PC-3 (cell line): ENCODE data around the gene FAM162A. TPM values are rescaled to one million over a fixed set of nuclear protein-coding genes. Genes with fewer than 3 reads are reported as not detected.

Source experiments
- ATAC-seq: fragments of 200-7000 bp; cut with Tn5 transposase; 2 replicates; pipeline ENCODE4 v1.9.1; 2020; ENCODE audit warnings: mild to moderate bottlenecking, moderate library complexity
- BruUV-seq: library from RNA; stranded (reverse); fragments of 400-500 nt; replicated peaks from 2 replicates; lab custom pipeline; 2021; lab: Mats Ljungman, UMichigan
- CTCF ChIA-PET: fragments of 300-600 bp; sonication (Branson Sonifier 250); formaldehyde crosslinking; loops from one replicate; lab custom pipeline; 2022; ENCODE audit warnings: antibody characterized with exemption; lab: Charles Lee
- POLR2A ChIA-PET: fragments of 300-600 bp; sonication (Branson Sonifier 250); formaldehyde crosslinking; loops from one replicate; lab custom pipeline; 2022; ENCODE audit warnings: antibody characterized with exemption; ENCODE audit not compliant: unreplicated experiment; lab: Charles Lee
- DNase-seq: peaks from one replicate; pipeline ENCODE4 v3.0.0-alpha.2; 2015
- H2AFZ ChIP-seq: fragments of 300-600 bp; sonication (generic); 2 replicates; pipeline ENCODE4 v1.6.0; 2016; ENCODE audit warnings: antibody characterized with exemption, low read length
- H3F3A ChIP-seq: fragments of 300-600 bp; sonication (generic); one replicate; pipeline ENCODE4 v1.6.0; 2017; ENCODE audit warnings: antibody characterized with exemption, low read length, control low read depth, mild to moderate bottlenecking; ENCODE audit not compliant: unreplicated experiment
- H3K27ac ChIP-seq: fragments of 300-600 bp; sonication (generic); 2 replicates; pipeline ENCODE4 v1.5.1; 2016; ENCODE audit warnings: mild to moderate bottlenecking, low read length
- H3K27me3 ChIP-seq: fragments of 300-600 bp; sonication (generic); 2 replicates; pipeline ENCODE4 v1.6.1; 2016; ENCODE audit warnings: low read length, mixed read lengths
- H3K36me3 ChIP-seq: fragments of 300-600 bp; sonication (generic); 2 replicates; pipeline ENCODE4 v1.6.1; 2016; ENCODE audit warnings: low read depth, mixed run types, low read length, mixed read lengths
- H3K4me1 ChIP-seq: fragments of 300-600 bp; sonication (generic); 2 replicates; pipeline ENCODE4 v1.5.1; 2016; ENCODE audit warnings: low read length; ENCODE audit not compliant: insufficient read depth
- H3K4me2 ChIP-seq: fragments of 300-600 bp; sonication (generic); 2 replicates; pipeline ENCODE4 v1.6.0; 2016; ENCODE audit warnings: low read length
- H3K4me3 ChIP-seq: fragments of 300-600 bp; sonication (generic); 2 replicates; pipeline ENCODE4 v1.5.1; 2016; ENCODE audit warnings: mild to moderate bottlenecking, low read length, mixed read lengths
- H3K79me2 ChIP-seq: fragments of 300-600 bp; sonication (generic); 2 replicates; pipeline ENCODE4 v1.6.1; 2017; ENCODE audit warnings: low read length, mixed read lengths
- H3K9ac ChIP-seq: fragments of 300-600 bp; sonication (generic); 2 replicates; pipeline ENCODE4 v1.6.0; 2016; ENCODE audit warnings: mild to moderate bottlenecking, low read length
- H3K9me2 ChIP-seq: fragments of 300-600 bp; sonication (generic); replicated peaks from 2 replicates; pipeline ENCODE4 v1.6.1; 2016; ENCODE audit warnings: mixed run types, low read length, mixed read lengths
- H3K9me3 ChIP-seq: fragments of 300-600 bp; sonication (generic); 2 replicates; pipeline ENCODE4 v1.6.1; 2016; ENCODE audit warnings: low read length, mixed read lengths
- H4K20me1 ChIP-seq: fragments of 300-600 bp; sonication (generic); 2 replicates; pipeline ENCODE4 v1.6.1; 2016; ENCODE audit warnings: low read length, mixed read lengths
- EZH2 ChIP-seq: fragments of 300-600 bp; sonication (generic); IDR thresholded peaks from one replicate; pipeline ENCODE4 v1.6.1; 2017; ENCODE audit warnings: antibody characterized with exemption, mild to moderate bottlenecking, low read length; ENCODE audit not compliant: unreplicated experiment
- EZH2phosphoT487 ChIP-seq: fragments of 300-600 bp; sonication (generic); IDR thresholded peaks from 2 replicates; pipeline ENCODE4 v1.6.1; 2018; ENCODE audit warnings: mild to moderate bottlenecking, antibody characterized with exemption, low read length, borderline replicate concordance
- intact Hi-C: fragments of 100-400 bp; cut with micrococcal nuclease; formaldehyde crosslinking; loops from 2 replicates; pipeline ENCODE4 v1.9.0; 2023
- total RNA-seq: library from RNA; depleted of rRNA; stranded (reverse); fragments of >200 nt; gene quantifications from 2 replicates; pipeline ENCODE4 v1.2.3, GENCODE V29; 2014
- TF ChIP-seq, protein P1 (sequence below): fragments of 300-600 bp; sonication (generic); conservative IDR thresholded peaks from 2 replicates; pipeline ENCODE4 v1.5.1; 2017; ENCODE audit warnings: antibody characterized with exemption, low read depth, mild to moderate bottlenecking, low read length

FAM162A gene
- total RNA-seq, 1 experiment from 2014 or later, result 126 TPM

DNA sequence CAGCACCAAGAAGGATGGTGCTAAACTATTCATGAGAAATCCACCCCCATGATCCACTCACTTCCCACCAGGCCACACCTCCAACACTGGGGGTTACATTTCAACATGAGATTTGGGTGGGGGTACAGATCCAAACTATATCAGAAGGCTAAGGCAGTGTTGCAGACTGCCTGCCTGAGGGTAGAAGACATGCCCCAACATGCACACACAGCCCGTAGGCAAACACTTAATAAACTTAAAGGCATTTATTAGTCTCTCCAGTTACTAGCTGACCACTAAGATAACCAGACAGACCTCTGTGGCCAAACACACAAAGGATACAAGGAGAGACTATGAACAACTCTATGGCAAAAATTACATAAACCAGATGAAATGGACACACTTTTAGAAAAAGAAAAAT lies 10.2 kb downstream of the FAM162A start:
- H3K36me3 ChIP-seq, result 0 out of 2 replicates have a peak, but pooled peaks cover 7% of the 10 kb centered on the region
- BruUV-seq, result no TSS peak
- intact Hi-C loops, result loop anchor here (5.0 kb wide), 1 partner anchor 283 kb away; no protein-coding TSS in a partner anchor
- no peak for DNase-seq
- ATAC-seq, result no peak
- no peak overlapping the region for H3K9ac ChIP-seq
- no peaks in the 10 kb centered on the region for H3F3A ChIP-seq
- no peak overlapping the region for H2AFZ ChIP-seq
- H3K27me3 ChIP-seq, result no peaks in the 10 kb centered on the region
- TF ChIP-seq EZH2, result no peak
- no peak for TF ChIP-seq EZH2phosphoT487
- TF ChIP-seq, protein P1, sequence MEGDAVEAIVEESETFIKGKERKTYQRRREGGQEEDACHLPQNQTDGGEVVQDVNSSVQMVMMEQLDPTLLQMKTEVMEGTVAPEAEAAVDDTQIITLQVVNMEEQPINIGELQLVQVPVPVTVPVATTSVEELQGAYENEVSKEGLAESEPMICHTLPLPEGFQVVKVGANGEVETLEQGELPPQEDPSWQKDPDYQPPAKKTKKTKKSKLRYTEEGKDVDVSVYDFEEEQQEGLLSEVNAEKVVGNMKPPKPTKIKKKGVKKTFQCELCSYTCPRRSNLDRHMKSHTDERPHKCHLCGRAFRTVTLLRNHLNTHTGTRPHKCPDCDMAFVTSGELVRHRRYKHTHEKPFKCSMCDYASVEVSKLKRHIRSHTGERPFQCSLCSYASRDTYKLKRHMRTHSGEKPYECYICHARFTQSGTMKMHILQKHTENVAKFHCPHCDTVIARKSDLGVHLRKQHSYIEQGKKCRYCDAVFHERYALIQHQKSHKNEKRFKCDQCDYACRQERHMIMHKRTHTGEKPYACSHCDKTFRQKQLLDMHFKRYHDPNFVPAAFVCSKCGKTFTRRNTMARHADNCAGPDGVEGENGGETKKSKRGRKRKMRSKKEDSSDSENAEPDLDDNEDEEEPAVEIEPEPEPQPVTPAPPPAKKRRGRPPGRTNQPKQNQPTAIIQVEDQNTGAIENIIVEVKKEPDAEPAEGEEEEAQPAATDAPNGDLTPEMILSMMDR, result no peak
- no peak overlapping the region for H3K4me3 ChIP-seq
- H3K4me1 ChIP-seq, result no peaks in the 10 kb centered on the region
- peaks cover 11% of the 10 kb centered on the region for H3K79me2 ChIP-seq
- no peak overlapping the region for H3K4me2 ChIP-seq
- POLR2A ChIA-PET, result interaction anchor here (0.6 kb wide), 1 partner anchor 56 kb away, joined by 3 read pairs; no protein-coding TSS in a partner anchor
- CTCF ChIA-PET, result no interaction called here
- no peaks in the 10 kb centered on the region for H4K20me1 ChIP-seq
- no peaks in the 10 kb centered on the region for H3K9me3 ChIP-seq
- H3K9me2 ChIP-seq, result no peaks in the 10 kb centered on the region
- H3K27ac ChIP-seq, result no peak overlapping the region

DNA sequence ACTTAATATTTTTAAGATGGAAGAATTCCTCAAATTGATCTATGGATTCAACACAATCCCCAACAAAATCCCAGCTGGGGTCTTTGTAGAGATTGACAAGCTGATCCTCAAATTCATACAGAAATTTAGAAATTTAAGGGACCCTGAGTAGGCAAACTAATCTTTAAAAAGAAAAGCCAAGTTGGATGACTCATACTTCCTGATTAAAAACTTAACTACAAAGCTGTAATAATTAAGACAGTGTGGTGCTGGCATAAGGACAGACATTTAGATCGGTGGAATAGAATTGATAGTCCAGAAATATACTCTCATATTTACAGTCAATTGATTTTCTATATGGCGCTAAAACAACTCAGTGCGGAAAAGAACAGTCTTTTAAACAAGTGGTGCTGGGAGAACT lies 11.6 kb downstream of the FAM162A start:
- no TSS peak for BruUV-seq
- POLR2A ChIA-PET, result no interaction called here
- DNase-seq (no peak), ATAC-seq (no peak)
- intact Hi-C loops, result no loop called here
- no peak for TF ChIP-seq EZH2phosphoT487
- TF ChIP-seq EZH2, result no peak
- TF ChIP-seq, protein P1, result no peak
- H3K27ac ChIP-seq, result no peak overlapping the region
- H3K9me2 ChIP-seq, result no peaks in the 10 kb centered on the region
- 0 out of 2 replicates have a peak, but pooled peaks cover 7% of the 10 kb centered on the region for H3K36me3 ChIP-seq
- peaks cover 2% of the 10 kb centered on the region for H3K79me2 ChIP-seq
- H3K9ac ChIP-seq, result no peak overlapping the region
- H2AFZ ChIP-seq, result no peak overlapping the region
- no peaks in the 10 kb centered on the region for H3K4me1 ChIP-seq
- H3K4me3 ChIP-seq, result no peak overlapping the region
- no peaks in the 10 kb centered on the region for H3K27me3 ChIP-seq
- H3K9me3 ChIP-seq, result no peaks in the 10 kb centered on the region
- H4K20me1 ChIP-seq, result no peaks in the 10 kb centered on the region
- CTCF ChIA-PET, result no interaction called here
- no peak overlapping the region for H3K4me2 ChIP-seq
- H3F3A ChIP-seq, result no peaks in the 10 kb centered on the region

DNA sequence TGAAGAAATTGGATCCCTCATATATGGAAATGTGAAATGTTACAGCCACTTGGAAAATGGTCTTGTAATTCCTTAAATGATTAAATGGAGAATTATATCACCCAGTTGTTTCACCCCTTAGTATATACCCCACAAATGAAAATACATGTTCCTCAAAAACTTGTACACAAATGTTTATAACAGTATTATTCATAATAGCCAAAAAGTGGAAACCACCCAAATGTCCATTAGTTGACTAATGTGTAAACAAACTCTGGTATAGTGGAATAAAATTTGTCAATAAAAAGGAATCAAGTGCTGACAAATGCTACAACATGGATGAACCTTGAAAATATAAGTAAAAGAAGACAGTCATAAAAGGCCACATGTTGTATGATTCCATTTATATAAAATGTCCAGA lies 12.5 kb downstream of the FAM162A start:
- POLR2A ChIA-PET, result no interaction called here
- Histone ChIP-seq H3K27ac (no peak overlapping the region), H3F3A (no peaks in the 10 kb centered on the region), H3K27me3 (no peaks in the 10 kb centered on the region), H2AFZ (no peak overlapping the region), H4K20me1 (no peaks in the 10 kb centered on the region), H3K4me2 (no peak overlapping the region), H3K9ac (no peak overlapping the region), H3K4me1 (no peaks in the 10 kb centered on the region), H3K36me3 (0 out of 2 replicates have a peak, but pooled peaks cover 7% of the 10 kb centered on the region), H3K79me2 (no peaks in the 10 kb centered on the region; the same call in 1 of the 2 replicates), H3K4me3 (no peak overlapping the region), H3K9me3 (no peaks in the 10 kb centered on the region), H3K9me2 (no peaks in the 10 kb centered on the region)
- no peak for TF ChIP-seq EZH2phosphoT487
- TF ChIP-seq, protein P1, result no peak
- no peak for TF ChIP-seq EZH2
- ATAC-seq (no peak), DNase-seq (no peak)
- CTCF ChIA-PET, result interaction anchor here (0.5 kb wide), 1 partner anchor 16 kb away, joined by 3 read pairs; no protein-coding TSS in a partner anchor
- no TSS peak for BruUV-seq
- intact Hi-C loops, result no loop called here
